ENCODE measurements around the gene CD7.

- TF ChIP-seq USF2 (CRISPR knock-in tag; IDR thresholded peaks at IDR 0.05) (no peak), CTCF (IDR thresholded peaks at IDR 0.05) (no peak), OVOL2 (CRISPR knock-in tag; IDR thresholded peaks at IDR 0.05; ENCODE audit: borderline replicate concordance) (no peak), ETV6 (CRISPR knock-in tag; IDR thresholded peaks at IDR 0.05) (no peak), JUN (CRISPR knock-in tag; IDR thresholded peaks at IDR 0.05) (no peak), E2F4 (CRISPR knock-in tag; IDR thresholded peaks at IDR 0.05; ENCODE audit: borderline replicate concordance, low read depth) (no peak), SMAD3 (CRISPR knock-in tag; IDR thresholded peaks at IDR 0.05; ENCODE audit: borderline replicate concordance) (no peak), MAX (CRISPR knock-in tag; IDR thresholded peaks at IDR 0.05) (no peak), SP1 (CRISPR knock-in tag; conservative IDR thresholded peaks at IDR 0.05) (no peak), FOXK1 (CRISPR knock-in tag; IDR thresholded peaks at IDR 0.05) (no peak), ZNF317 (CRISPR knock-in tag; IDR thresholded peaks at IDR 0.05; ENCODE audit: borderline replicate concordance, low read depth) (no peak), FOXJ3 (CRISPR knock-in tag; IDR thresholded peaks at IDR 0.05; ENCODE audit: borderline replicate concordance) (no peak)
These were observed 5.4 kb downstream of the CD7 start for GRCh38 chr17:82311971-82312370.

All from WTC11 (cell line).